Prostate gland (tissue), 2 donors: Measurements from ENCODE around the gene CD48.

Experiments used
- CTCF ChIP-seq, 4 experiments: fragments of 200-600 bp in 2 of 4; fragments of 450-650 bp in 2 of 4; sonication (generic) in 2 of 4; IDR thresholded peaks; 1 replicate in 3 of 4; 2 replicates in 1 of 4; pipeline ENCODE4 v1.5.1; 2016 to 2019; ENCODE audit warnings: antibody characterized with exemption in 4 of 4, mild to moderate bottlenecking in 2 of 4, moderate library complexity in 2 of 4
- POLR2A ChIP-seq: fragments of 450-650 bp; IDR thresholded peaks from one replicate; pipeline ENCODE4 v1.6.1; 2016; ENCODE audit warnings: antibody characterized with exemption, mild to moderate bottlenecking
- POLR2AphosphoS5 ChIP-seq: sonication (generic); formaldehyde crosslinking; IDR thresholded peaks from one replicate; pipeline ENCODE4 v1.6.1; 2017; ENCODE audit warnings: antibody characterized with exemption

- no peak for TF ChIP-seq CTCF (IDR thresholded peaks at IDR 0.05)
- TF ChIP-seq POLR2AphosphoS5 = no peak
- TF ChIP-seq POLR2A = no peak
Observed at GRCh38 chr1:160664573-160665051, 47.0 kb downstream of the CD48 start.
